A172 (cell line): ENCODE measurements around the gene MUS81. TPM values are rescaled to one million over a fixed set of nuclear protein-coding genes. Genes with fewer than 3 reads are reported as not detected.

Experiments used
- DNase-seq: peaks from one replicate; pipeline ENCODE4 v3.0.0-alpha.2; 2015; ENCODE audit warnings: low spot score
- total RNA-seq: library from RNA; depleted of rRNA; stranded (reverse); fragments of >200 nt; shearing (Covaris generic); gene quantifications from 2 replicates; pipeline ENCODE4 v1.2.3, GENCODE V29; 2014

MUS81 gene
- total RNA-seq, 1 experiment from 2014 or later: 35.3 TPM

GRCh38 chr11:65892661-65893317, 32.6 kb downstream of the MUS81 start:
- no peak for DNase-seq

DNA sequence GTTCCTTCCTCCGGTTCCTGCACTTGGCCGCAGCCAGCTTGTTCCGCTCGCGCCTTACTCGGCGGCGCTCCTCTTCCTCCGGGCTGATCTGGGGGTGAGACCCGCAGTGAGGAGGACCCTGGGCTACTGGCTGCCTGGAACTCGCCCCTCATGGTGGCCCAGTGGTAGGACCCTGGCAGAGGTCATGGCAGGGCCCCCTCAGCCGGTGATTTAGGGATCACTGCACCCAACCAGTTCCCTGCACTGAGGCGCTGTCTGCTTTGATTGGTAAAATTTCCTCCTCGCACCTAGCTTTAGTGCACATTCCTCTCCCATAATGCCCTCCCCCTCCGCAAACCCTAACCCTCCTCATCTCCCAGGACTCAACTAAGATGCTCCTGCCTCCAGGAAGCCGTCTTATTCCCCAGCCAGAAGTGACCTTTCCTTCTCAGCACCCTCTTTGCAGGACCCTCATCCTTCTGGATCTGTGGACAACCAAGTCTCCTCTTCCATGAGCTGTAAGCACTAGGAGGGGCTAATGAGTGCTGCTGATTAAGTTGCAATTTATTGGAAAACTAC, 33.9 kb downstream of the MUS81 start:
- no peak for DNase-seq

DNA sequence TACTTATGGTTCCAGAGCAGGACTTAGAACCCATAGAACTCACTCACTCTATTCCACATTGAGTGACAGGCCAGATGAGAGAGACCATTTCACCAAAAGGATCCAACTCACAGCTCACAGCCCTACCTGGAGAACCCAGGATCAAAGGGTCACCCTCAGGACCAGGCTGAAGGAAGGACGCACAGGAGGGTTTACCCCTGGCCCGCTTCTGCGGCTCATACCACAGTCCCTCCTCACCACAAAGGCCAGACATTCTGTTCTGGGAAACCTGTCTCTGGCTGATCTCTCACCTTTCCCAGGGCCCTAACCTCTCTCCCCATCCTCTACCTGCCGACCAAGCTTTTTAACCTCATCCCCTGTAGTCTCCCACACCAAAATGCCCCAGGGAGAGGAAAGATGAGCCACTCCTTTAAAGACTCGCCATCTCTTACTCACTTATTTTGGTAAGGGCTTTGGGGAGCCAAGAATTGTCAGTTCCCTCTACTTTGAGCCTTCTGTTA, 35.3 kb downstream of the MUS81 start:
- DNase-seq: no peak

- DNase-seq: no peak
Measured at GRCh38 chr11:65896034-65896999, 36.1 kb downstream of the MUS81 start.

DNA sequence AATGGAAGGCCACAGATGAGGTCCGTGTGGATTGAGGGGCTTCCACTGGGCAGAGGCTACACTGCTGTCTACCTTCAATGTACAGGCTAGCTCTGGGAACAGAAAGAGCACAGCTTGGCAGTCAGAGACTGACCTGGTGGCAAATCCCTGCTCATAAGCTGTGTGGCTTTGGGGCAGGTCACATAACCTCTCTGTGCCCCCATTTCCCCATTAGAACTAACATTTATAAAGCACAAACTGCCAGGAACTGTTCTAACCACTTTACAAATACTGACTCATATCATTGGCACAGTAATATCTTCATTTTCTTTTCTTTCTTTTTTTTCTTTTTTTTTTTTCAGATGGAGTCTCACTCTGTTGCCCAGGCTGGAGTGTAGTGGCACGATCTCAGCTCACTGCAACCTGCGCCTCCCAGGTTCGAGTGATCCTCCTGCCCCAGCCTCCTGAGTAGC, 36.8 kb downstream of the MUS81 start:
- no peak for DNase-seq

- DNase-seq: no peak
Measured at GRCh38 chr11:65898656-65899355, 38.6 kb downstream of the MUS81 start.

DNA sequence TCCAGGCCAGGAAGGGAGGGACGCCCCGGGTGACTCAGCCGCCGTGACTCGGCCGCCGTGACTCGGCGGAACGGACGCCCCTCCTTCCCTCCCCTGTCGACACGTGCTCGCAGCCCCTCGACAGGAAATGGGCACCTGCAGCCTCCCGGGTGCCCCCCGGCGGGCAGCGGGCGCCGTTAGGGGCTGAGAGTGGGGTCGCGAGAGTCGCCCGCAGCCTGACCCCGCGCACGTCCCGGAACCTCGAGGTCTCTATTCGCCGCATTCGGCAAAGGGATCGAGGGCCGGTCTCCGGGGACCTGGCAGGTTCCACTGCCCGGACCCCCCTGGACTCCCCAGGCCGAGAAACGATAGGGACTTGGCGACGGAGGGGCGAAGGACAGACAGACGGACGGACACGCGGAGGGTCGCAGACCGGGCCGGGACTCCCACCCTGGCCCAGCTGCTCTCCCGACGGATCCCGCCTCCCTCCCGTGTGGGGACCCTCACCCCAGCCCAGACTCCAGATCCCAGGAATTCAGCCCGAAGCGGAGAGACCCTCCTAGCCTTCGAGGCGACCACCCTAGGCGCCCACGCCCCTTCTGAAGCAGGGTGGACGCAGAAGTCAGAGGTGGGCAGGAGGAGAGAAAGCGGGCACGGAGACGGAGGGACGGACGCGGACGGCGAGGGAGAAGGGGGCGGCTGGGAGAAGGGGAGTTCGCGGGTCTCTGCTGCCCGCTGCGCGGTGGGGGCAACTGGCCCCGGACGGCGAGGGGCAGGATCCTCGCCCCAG, 39.3 kb downstream of the MUS81 start:
- DNase-seq: no peak

GRCh38 chr11:65900125-65900898, 40.1 kb downstream of the MUS81 start, which contains the start of gene FOSL1:
TSS of gene FOSL1 (minus strand) at chr11:65900388. CDS start at chr11:65900339, 49 bp downstream.
- DNase-seq: peak; percentile 91

- DNase-seq: no peak
Measured at GRCh38 chr11:65900899-65901180, 40.6 kb downstream of the MUS81 start.

DNA sequence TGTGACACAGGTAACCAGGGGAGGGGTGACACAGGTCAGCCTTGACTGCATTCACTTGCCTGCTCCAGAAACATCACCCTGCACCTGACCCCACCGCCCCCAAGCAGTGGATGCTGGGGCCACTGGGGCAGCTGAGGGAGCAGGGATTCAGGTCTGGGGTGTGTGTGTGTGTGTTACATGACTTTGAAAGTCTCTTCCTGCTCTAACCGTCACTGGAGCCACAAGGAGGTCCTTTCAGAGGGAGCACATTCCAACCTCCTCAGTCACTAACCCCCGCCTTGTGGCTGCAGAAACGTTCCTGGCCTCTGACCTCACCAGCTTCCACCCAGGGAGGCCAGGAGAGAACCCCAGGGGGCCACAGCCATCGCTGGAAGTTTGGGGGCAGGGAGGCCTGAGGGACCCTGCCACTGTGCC, 42.8 kb downstream of the MUS81 start:
- peak; percentile 97 for DNase-seq

- no peak for DNase-seq
Measured at GRCh38 chr11:65903715-65904114, 43.5 kb downstream of the MUS81 start.

DNA sequence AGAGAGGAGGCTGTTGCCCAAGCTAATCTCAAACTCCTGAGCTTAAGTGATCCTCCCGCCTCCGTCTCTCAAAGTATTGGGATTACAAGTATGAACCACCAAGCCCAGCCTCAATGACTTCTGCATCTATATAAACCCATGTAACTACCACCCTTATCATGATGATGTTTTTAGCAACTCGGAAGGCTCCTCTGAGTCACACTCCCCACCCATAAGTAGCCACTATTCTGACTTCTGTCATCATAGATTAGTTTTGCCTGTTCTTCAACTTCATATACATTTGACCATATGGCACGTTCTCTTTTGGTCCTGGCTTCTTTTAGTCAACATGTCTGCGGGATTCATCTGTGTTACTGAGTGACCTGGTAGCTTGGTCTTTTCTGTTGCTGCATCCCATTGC, 46.4 kb downstream of the MUS81 start:
- DNase-seq: no peak

DNA sequence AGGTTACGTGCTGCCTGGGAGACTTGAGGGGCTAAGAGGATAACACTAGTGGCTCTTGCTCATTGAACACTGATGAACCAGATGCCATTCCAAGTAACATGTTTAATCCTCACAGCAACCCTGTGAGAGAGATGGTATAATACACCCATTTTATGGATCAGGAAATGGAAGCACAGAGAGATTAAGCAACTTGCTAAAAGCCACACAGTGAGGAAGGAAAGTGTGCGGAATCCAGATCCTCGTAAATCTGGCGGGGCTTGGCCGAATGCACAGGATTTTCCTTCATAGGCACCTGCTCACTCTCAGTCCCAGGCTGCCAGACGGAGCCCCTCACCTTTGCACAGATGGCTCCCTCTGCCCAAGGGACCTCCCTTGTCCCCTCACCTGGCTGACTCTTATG, 47.6 kb downstream of the MUS81 start:
- DNase-seq: no peak

GRCh38 chr11:65911682-65912568, 51.7 kb downstream of the MUS81 start:
- DNase-seq: peak; percentile 97

- peak; percentile 93 for DNase-seq
Measured at GRCh38 chr11:65912845-65913244, 52.6 kb downstream of the MUS81 start.

GRCh38 chr11:65915101-65915820, 55.0 kb downstream of the MUS81 start:
- DNase-seq: no peak

DNA sequence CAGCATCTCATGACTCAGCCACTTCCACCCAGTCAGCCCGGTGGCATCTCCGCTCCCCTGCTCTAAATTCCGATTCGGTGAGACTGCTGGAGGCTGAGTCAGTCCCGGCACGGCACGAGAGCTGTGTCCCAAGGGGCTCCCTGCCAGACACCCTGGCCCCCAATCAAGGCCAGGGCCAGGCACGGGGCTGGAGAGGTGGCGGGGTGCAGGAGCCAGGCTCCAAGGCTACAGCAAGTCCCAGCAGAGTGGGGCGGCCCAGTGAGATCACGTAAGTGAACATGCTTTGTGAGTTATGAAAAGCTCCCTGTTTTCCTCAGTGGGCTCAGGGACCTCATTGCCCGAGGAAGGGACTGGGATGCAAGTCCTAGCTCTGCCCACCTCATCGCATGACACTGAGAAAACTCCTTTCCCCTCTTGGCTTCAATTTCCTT, 55.6 kb downstream of the MUS81 start:
- DNase-seq: peak; percentile 99
